GM03348 (cell line): Measurements from ENCODE around the gene HTRA1.

Experiments used
- DNase-seq: peaks from one replicate; pipeline ENCODE4 v3.0.0; 2012; ENCODE audit warnings: low spot score

HTRA1 gene

DNA sequence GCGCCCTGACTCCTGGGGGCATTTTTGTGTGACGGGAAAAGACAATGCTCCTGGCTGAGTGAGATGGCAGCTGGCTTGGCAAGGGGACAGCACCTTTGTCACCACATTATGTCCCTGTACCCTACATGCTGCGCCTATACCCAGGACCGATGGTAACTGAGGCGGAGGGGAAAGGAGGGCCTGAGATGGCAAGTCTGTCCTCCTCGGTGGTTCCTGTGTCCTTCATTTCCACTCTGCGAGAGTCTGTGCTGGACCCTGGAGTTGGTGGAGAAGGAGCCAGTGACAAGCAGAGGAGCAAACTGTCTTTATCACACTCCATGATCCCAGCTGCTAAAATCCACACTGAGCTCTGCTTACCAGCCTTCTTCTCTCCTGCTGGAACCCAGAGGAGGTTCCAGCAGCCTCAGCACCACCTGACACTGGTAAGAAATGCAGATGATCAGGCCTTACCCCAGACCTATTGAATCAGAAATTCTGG lies 6.7 kb upstream of the HTRA1 start, which contains the start of gene ARMS2:
Gene ARMS2 (plus strand): TSS at position 51 of the 478 bp plus-strand sequence. CDS start 75 bp downstream, at position 126.
- DNase-seq: no peak

DNA sequence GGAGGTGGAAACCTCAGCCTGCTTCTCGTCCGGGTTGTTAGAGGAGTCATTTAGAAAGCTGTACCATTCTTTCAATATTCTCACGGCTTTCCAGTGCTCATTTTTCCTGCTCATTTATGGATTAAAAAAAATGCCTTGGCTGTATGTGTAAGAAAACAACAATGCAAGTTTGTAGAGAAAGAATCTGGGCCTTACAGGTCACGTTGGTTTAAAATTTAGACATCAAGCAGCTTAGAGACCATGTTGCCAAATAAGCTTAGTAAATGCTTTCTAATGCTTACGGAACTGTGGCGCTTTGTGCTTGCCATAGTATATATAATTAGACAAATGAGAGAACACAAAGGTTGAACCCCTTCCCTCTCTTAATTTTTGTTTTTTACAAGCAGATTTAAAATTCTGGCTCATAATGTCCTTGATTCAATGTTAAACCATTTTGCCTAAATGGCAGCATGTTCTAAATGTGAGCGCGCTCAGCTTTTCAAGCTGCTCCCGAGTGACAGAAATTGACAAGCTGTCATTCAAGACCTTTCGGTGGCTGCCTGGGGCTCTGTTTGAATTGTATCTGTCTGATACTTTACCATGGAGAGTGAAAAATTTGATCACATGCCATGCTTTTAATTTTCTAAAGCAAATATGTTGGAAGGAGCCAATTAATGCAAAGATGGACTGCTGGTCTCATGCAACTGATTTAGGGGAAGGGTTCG lies 5.8 kb upstream of the HTRA1 start:
- no peak for DNase-seq

DNA sequence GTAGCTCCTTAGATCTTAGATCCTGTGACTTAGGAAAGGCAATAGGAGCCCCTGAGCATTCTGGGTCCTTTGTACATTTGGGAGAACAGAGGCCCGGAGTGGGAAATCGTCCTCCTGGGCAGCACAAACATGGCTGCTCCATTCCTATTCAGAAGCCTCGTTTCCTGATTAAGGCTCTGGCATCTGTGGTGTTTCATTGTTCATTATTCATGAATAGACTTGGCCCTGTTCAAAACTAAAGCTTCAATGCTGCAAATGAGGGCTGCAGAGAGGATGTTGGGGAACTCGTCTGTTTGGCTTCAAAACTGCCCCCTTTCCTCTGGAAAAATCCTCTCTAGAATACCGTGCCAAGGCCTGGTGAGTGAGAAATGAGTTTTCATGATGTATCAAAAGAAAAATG lies 3.4 kb upstream of the HTRA1 start:
- no peak for DNase-seq

DNA sequence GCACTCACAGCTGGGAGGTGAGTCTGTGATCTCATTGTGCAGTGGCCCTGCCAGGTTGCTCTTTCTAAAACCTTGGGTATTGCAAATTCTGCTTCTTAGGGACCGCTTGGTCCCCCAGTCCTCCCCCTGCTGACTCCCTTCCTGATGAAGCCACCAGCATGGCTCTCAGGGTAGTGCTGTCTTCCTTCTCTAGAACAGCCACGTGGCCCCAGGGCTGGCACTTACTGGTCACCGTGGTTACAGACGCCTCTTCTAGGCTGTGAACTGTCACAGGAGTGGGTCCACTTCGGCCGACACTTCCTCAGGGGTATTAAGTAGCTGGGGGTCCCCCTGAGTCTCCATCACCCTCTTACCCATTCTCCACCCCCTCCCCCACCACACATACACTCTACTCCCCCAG lies 2.7 kb upstream of the HTRA1 start:
- no peak for DNase-seq

DNA sequence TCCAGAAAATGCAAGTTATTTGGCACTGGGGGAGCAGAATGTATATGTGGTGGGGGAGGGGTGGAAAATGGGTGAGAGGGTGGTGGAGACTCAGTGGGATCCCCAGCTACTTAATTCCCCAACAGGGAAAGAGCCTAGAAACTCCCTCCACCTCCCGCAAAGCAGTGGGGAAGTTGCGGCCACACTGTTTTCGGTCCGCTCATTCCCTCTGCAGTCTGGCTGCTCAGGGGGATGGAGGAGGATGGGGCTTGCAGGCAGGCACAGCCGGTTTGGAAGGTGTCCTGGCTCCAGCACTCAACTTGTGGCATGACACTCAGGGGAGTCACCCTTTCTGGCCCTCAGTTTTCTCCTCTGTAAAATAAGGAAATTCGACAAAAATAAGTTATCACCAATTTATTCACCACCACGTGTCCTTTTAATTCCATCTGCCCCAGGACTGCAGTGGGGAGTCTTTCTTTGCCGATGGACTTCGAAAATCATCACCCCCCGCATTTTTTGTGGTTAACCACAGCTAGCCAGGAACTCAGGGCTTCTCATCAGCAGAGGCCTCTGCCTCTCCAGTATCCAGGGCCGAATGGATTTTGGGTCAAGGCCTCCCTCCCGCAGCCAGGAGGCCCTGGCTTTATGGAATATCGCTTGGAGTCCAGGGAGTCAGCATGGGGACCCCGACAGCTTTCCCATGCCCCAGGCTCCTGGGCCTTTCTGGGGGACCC lies 1.6 kb upstream of the HTRA1 start:
- DNase-seq: peak; percentile 39

DNA sequence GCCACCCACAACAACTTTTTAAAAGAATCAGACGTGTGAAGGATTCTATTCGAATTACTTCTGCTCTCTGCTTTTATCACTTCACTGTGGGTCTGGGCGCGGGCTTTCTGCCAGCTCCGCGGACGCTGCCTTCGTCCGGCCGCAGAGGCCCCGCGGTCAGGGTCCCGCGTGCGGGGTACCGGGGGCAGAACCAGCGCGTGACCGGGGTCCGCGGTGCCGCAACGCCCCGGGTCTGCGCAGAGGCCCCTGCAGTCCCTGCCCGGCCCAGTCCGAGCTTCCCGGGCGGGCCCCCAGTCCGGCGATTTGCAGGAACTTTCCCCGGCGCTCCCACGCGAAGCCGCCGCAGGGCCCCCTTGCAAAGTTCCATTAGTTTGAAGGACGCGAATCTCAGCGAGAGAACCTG lies 461 bp upstream of the HTRA1 start:
- no peak for DNase-seq

DNA sequence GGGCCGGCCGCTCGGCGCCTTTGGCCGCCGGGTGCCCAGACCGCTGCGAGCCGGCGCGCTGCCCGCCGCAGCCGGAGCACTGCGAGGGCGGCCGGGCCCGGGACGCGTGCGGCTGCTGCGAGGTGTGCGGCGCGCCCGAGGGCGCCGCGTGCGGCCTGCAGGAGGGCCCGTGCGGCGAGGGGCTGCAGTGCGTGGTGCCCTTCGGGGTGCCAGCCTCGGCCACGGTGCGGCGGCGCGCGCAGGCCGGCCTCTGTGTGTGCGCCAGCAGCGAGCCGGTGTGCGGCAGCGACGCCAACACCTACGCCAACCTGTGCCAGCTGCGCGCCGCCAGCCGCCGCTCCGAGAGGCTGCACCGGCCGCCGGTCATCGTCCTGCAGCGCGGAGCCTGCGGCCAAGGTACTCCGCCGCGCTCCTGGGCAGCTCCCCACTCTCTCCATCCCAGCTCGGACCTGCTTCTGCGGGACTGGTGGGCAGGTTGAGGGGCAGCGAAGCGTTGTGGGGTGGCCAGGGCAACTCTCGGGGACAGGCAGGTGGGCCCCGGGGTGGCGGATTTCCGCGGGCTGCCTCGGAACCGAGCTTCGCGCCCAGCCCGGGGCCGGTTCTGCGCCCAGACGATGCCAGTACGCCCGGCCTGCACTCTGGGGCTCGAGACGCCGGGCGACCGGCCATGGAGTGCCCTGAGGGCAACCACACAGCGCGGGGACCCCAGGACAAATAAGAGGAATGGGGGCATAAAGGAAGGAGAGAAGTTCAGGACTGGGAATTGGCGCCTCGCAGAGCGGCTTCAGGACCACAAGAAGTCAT lies 578 bp downstream of the HTRA1 start:
- peak; percentile 31 for DNase-seq

DNA sequence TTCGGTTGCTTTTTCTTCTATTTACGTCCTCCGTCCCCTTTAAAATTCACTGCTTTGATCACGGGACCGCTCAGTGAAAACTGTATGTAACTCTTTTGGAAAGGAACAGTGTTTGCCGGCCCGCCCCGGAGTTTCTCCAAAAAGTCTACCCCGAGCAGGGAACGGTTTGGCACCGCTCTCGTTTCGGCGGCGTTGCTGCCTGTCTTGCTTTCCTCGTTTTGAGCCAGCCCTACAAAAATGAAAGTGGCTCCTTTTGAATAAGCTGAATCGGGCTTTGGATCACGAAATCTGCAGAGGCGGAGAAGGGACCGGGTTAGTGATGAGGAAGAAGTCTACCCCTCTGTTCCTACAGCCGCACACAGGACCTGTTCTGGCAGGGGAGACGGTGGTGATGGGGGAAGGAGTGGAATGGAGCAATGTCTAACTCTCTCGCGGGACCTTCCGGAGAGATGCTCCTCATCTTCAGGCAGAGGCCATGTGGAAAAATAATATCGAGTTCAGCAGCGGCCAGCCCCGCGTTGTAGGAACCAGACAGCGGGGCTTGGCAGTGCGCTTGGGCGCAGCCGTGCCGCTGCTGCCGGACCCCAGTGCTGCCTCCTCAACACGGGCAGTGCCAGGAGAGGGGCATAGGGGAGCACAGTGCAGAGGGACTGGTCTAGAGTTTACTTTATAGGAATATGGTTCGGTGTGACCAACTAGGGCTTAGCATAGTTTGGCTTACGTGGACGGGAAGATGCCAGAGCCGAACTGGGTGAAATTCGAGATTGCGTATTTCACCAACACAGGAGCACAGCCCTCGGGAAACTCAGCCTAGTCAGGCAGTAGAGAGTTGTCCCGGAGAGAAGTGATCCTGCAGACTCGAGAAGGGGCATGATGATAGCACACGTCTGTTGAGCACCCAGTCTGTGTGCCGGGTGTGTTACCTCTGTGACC lies 1.4 kb downstream of the HTRA1 start:
- DNase-seq: peak; percentile 66

DNA sequence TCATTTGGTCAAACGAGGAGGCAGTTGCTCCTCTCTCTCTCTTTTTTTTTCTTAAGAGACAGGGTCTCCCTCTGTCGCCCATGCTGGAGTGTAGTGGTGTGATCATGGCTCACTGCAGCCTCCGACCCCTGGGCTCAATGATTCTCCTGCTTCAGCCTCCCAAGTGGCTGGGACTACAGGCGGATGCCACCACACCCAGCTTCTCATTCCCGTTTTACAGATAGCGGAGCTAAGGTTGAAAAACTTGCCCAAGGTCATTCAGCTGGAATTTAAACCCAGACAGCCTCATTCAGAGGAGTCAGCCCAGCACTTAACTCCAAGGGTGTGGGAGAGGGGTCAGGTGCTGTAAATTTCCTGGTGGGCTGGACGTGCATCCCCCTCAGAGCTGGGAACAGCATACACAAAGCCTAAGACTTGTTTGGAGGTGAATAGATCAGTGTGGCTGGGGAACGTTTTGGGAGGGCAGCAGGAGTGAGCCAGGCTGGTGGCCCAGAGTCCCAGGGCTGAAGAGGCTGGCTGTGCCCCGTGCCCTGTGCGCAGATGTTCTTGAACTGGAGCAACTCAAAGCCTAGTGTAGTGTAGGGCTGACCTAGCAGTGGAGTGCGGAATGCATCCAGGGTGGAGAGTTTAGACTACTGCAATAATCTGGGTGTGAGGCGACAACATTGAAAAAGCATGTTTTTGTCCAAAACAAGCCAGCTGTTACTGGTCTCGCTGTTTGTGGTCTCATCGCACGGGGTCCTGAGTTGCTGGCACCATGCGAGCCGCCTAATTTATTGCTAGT lies 2.3 kb downstream of the HTRA1 start:
- DNase-seq: no peak

DNA sequence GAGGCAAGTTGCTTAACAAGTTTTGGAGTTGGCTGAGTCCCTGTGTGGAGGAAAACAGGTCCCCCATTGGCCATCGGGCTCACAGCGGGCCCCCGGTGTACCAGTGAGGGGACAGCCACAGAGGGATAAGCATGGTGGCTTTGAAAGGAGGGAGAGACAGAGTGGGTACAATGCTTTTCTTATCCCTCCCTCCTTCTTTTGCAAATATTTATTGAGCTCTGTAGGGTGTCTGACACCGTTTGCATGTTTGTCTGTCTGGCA lies 2.8 kb downstream of the HTRA1 start:
- DNase-seq: no peak

DNA sequence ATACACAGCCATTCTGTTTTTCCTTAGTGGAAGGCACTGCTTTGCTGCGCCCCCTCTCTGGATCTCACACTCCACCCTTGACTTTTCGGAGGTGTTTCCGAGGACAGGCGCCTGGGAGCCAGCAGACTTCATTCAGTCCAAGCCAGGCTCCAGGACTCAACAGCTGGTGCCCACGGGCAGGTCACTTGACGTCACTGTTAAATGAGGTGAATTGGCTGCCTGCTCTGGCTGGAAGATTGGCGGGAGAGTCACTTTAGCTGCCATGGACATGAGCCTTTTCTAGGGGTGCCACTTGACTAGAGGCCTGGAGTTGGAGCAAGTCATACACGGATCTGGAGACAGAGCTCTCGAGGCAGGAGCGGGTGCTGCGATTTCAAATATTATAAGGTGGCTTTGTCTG lies 3.2 kb downstream of the HTRA1 start:
- DNase-seq: no peak

DNA sequence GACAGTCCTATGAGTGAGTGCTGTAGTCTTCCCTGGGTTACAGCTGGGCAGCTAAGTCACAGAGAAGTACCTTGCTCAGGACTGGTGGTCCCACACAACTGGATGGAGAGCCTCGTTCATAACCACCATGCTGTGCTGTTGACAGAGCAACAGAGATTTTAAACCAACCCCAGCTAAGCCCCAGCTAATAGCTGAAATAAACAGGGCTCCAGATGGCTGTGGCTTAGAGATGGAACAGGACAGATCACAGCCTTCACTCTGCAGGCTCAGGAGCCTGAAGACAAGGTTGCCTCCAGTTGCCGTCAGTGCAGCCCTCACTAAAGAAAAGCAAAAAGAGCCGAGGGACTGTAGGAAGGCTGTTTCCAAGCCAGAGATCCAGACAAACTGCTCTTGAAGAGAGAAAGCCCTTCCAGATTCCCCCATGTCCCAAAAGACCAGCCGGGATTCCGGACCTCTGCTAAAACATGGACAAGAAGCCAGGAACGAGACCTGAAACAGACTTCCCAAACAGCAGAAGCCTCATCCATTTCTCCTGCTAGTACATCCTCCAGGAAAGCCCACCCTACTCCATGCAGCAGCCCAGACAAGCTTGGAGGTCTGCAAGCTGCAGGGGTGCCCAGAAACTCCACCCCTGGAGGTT lies 4.2 kb downstream of the HTRA1 start:
- DNase-seq: no peak

DNA sequence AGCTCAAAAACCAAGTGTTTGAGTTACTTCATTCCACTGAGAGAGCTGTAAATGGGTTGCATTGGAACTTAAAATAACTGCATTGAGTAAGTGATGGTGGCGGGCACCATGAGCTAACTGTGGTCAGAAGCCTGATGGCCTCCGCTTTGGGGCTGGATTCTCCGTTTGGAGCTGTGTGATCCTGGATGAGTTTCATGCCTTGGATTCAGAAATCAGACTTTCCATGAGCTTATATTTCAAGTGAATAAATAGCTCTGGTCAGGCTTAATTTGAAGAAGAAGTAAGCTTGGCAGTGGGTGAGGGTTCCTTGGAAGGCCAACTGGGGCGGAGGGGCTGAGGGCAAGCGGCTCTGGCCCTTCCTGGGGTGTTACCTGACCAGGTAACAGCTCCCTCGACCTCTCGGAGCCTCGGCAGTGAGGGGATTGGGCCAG lies 5.6 kb downstream of the HTRA1 start:
- no peak for DNase-seq

DNA sequence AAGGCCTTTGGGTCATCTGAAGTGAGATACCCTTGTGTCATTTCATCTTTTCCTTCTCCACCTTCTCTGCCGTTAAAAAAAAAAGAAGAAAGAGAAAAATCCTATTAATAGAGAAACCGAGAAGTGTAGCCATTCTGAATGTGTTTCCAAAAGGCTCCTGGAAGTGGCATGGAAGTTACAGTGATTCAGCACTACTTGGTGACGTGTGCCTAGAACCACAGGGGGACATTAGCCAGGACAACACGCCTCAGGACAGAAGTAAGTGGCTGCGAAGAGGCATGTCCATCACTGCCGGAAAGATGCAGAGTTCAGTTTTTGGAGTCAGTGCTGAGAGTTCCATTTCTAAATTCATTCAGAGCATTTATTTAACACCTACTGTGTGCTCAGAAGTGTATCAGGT lies 6.3 kb downstream of the HTRA1 start:
- DNase-seq: no peak

DNA sequence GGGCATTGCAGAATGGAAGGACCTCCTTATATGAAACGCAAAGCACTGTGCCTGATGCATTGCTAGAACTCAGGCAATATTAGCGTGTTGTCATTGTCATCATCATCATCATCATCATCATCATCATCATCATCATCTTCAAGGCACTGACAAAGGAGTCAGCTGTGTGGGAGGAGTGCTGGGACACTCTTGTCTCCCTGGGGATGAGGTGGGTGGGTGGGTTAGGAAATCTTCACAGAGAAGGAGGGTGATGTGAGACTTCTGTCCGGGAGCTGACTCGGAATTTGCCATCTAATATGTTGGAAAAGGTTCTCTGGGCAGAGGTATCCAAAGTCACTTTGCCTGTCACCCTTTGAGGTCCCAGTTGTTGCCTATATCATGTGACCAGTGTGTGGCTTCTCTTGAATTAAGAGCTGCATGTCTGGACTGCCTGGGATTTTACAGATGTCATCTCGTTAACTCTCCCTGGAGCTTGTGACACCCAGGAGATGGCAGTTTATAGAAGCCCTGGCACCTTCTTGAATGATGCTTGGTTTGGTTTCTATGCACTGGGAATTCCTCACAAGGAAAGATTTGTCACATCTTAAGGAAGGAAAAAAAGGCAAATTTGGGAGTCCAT lies 7.1 kb downstream of the HTRA1 start:
- no peak for DNase-seq

DNA sequence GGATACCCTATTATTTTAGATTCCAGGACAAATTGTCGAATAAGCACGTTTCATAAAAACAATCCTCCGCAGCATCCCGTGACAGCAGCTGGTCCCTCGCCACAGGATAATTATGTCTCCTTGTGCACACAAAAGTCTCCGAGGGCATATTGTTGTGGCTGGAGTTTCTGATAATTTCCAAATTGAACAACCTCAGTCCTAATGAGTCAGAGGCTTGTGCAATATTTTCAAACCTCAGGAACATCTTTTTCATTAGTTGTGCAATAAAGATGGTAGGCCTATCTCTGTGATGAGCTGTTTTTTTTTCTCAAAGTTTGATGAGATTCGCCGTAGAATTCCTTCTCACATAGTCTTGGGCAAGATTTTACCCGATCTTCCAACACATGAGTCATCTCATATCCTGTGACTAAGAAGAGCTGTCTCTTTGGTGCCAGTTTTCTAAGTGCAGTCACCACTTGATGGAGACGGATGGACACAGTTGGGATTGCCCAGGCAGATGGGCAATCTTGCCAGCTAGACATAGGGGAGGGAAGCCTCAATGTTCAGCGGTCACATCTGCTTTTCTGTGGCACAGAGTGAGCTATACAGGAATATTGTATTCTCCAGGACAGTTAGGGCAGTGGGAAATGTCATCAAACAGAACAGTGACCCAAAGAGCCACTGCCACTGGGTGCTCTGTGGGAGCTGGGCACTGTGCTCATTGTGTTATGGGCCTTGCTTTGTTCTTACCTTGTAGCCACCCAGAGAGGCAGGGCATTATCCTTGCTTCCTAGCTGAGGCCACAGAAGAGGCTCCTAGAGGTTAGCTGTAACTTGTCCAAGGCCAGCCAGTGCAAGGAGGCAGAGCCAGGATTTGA lies 7.8 kb downstream of the HTRA1 start:
- DNase-seq: peak; percentile 88

DNA sequence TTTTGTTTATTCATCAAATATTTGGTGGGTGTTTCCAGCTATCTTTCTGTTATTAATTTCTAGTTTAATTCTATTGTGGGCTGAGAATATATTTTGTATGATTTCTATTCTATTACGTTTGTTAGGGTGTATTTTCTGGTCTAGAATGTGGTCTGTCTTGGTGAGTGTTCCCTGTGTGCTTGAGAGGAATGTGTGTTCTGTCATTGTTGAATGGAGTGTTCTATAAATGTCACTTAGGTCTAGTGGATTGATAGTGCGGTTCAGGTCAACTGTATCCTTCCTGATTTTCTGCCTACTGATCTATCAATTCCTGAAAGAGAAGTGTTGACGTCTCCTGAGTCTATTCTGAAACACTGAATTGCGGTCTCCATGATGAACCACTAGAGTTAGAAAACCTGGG lies 8.5 kb downstream of the HTRA1 start:
- no peak for DNase-seq

DNA sequence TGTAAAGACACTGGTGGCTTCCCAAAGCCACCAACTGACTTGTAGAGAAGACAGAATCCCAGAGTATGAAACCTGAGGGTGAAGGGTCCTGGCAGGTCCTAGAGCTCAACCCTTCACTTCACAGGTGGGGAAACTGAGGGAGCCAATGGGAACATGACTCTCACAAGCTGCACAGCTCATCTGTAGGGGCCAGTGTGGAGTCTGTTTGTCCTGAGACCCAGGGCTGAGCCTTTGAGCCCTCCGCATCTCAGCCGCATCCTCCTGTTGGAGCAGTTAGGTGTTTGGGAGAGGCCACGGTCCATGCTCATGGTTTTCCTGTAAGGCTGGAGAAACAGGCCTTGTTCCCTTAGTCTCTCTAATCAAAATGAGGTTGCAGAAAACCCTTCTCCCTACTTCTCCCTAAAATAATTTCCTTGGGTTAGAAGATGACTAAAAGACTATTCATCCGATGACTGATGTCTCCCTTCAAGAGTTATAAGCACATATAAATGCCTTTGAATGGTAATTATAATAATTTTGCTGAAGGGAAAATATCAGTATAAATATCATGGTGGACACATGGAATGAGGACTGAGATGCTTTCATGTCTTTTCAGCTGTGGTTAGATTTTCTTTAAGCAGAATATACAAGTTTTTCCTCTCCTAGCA lies 10.3 kb downstream of the HTRA1 start:
- peak; percentile 23 for DNase-seq

DNA sequence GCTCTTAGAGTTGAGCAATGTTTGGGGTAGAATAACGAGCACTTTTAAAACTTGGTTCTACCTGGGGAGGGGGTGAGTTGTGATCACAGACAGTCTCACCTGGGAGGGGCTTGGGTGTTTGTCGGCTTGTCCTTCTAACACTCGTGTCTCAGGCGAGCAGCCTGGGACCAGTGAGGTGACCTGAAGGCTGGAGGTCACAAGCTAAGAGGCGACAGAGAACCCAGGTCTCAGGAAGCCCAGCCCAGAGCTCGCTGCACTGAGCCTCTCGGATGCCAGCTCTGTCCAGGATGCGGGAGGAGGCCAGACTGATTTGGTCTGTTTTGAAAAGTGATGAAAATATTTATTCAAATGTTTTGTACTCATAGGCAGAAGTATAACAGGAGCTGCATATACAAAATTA lies 11.8 kb downstream of the HTRA1 start:
- no peak for DNase-seq
